ENCODE data around the gene NR2F1-AS1. TPM values are rescaled to one million over a fixed set of nuclear protein-coding genes. Genes with fewer than 3 reads are reported as not detected.

NR2F1-AS1 gene
- total and polyA plus RNA-seq, 2 donors (not counting 3 experiments of a cell fraction or from before 2014, with no cell fraction given), result 4.2 to 13.8 TPM

DNA sequence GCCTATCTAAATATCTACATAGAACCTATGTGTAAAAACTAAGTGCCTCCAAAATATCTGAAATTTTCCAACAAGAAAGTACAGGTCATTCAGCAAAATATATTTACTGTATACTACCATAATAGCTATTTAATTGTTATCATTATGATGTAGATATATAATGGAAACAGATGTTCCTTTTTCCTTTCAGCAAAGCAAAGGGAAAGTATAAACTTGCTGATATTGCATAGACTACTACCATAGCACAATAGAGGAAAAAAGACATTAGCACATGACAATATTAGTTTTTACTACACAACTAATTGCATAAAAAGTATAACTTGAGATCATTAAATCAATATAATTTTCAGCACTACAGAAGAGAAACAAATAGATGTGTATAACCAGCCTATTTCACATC, 14.9 kb downstream of the NR2F1-AS1 start:
- H3K9ac ChIP-seq (replicated peaks; ENCODE audit: extremely low read depth, insufficient read depth, low read length), result no peak overlapping the region
- intact Hi-C loops (cut with micrococcal nuclease), result no loop called here
- TF ChIP-seq, protein P1, sequence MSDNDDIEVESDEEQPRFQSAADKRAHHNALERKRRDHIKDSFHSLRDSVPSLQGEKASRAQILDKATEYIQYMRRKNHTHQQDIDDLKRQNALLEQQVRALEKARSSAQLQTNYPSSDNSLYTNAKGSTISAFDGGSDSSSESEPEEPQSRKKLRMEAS (IDR thresholded peaks at IDR 0.05; ENCODE audit: insufficient read depth, insufficient read length), result no peak
- TF ChIP-seq JUN (IDR thresholded peaks at IDR 0.05; ENCODE audit: borderline replicate concordance, insufficient read depth, insufficient read length, low read depth) (no peak), EZH2 (IDR thresholded peaks at IDR 0.05; ENCODE audit: borderline replicate concordance, low read depth, low read length, severe bottlenecking) (no peak), POLR2AphosphoS5 (IDR thresholded peaks at IDR 0.05; ENCODE audit: insufficient read depth, low read depth, low read length) (no peak), FOS (IDR thresholded peaks at IDR 0.05; ENCODE audit: borderline replicate concordance, insufficient read depth, low read length) (no peak)
- TF ChIP-seq, protein P2, sequence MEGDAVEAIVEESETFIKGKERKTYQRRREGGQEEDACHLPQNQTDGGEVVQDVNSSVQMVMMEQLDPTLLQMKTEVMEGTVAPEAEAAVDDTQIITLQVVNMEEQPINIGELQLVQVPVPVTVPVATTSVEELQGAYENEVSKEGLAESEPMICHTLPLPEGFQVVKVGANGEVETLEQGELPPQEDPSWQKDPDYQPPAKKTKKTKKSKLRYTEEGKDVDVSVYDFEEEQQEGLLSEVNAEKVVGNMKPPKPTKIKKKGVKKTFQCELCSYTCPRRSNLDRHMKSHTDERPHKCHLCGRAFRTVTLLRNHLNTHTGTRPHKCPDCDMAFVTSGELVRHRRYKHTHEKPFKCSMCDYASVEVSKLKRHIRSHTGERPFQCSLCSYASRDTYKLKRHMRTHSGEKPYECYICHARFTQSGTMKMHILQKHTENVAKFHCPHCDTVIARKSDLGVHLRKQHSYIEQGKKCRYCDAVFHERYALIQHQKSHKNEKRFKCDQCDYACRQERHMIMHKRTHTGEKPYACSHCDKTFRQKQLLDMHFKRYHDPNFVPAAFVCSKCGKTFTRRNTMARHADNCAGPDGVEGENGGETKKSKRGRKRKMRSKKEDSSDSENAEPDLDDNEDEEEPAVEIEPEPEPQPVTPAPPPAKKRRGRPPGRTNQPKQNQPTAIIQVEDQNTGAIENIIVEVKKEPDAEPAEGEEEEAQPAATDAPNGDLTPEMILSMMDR (IDR thresholded peaks at IDR 0.05; ENCODE audit: extremely low read depth in 1 of 2, insufficient read depth in 1 of 2, low read depth in 1 of 2, low read length in 2 of 2), result no peak
- H4K20me1 ChIP-seq (replicated peaks; ENCODE audit: control insufficient read depth, extremely low read depth, insufficient read depth, low read length), result no peaks in the 10 kb centered on the region
- H3K4me1 ChIP-seq (ENCODE audit: control insufficient read depth, extremely low read depth, insufficient read depth, low read length), result peaks cover 9% of the 10 kb centered on the region
- no peak overlapping the region for H3K4me2 ChIP-seq (ENCODE audit: insufficient read depth, low read length)
- H3K36me3 ChIP-seq (ENCODE audit: control insufficient read depth in 2 of 2, extremely low read depth in 1 of 2, insufficient read depth in 2 of 2, low read length in 2 of 2), result no peaks in the 10 kb centered on the region
- no peak overlapping the region for H3K4me3 ChIP-seq (replicated peaks in 1 of 3; ENCODE audit: insufficient read depth in 1 of 3, low read depth in 1 of 3, low read length in 3 of 3)
- CTCF ChIA-PET, result no interaction called here
- H3K9me3 ChIP-seq (replicated peaks; ENCODE audit: control insufficient read depth, insufficient read depth, low read length), result no peaks in the 10 kb centered on the region
- dilution Hi-C loops (cut with MboI; ENCODE audit: extremely low pct_ligation_motif_present, low sequenced_read_pairs), result no loop called here
- no peaks in the 10 kb centered on the region for H3K9me1 ChIP-seq (replicated peaks; ENCODE audit: control insufficient read depth, extremely low read depth, insufficient read depth, low read length)
- peaks cover 2% of the 10 kb centered on the region for H3K79me2 ChIP-seq (ENCODE audit: control insufficient read depth, insufficient read depth, low read length)
- DNase-seq (ENCODE audit: low read depth, low spot score) (no peak), FAIRE-seq (no peak)
- H3K27me3 ChIP-seq (ENCODE audit: control insufficient read depth in 2 of 2, insufficient read depth in 2 of 2, low read length in 2 of 2), result no peaks in the 10 kb centered on the region
- POLR2A ChIA-PET, result no interaction called here
- BruUV-seq (replicated peaks), result no TSS peak
- H2AFZ ChIP-seq (ENCODE audit: low read depth, low read length), result no peak overlapping the region
- H3K27ac ChIP-seq (ENCODE audit: insufficient read depth, low read depth, low read length), result no peak overlapping the region
